Germinal center (tissue), 1 donor: Measurements from ENCODE around the gene RPE65.
"Not testable (repeated sequence)": the region's sequence is repeated elsewhere in the genome, so short reads cannot be mapped to it uniquely, and the experiment has no call there.

Source experiments
- DNase-seq: peaks from one replicate; pipeline ENCODE4 v3.0.0; 2012; ENCODE audit warnings: mixed read lengths, low spot score

RPE65 gene

DNA sequence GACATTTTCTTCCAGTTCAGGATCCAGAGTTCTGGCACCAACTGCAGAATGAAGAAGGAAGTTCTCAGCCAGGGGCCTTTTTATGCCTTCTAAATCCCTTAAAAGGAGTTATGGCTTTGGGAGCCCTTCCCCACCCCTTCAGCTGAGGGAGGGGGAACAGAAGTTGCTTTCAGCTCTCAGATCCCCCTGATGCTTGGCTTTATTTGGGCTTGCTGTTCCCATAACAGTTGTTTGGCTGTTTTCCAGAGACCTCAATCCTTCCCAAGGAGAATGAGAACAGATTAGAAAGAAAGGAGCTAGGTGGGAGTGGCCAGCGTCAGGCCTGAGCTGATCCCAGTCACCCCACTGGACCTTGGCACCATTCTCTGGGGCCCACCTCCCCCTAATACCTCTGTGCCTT, at the start of gene RPE65:
Gene RPE65, minus strand, starts transcription at position 54 of the 400 bp plus-strand sequence. Its CDS starts 49 bp downstream, at position 5.
- DNase-seq = no peak

DNA sequence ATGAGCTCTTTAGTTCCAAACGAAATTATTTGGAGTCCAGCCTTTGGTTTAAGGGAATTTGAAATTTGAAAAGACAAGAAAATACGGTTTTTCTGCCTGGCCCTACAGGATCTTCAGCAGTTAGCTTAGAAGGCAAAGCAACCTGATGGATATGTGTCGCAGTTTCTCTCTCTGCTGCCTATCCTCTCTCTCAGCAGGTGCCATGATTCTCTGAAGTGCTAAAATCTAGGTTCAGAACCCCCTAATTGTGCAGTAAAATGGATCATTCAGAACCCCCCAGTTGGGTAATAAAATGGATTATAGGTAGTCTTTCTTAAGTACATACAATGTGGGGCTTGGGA, 47.6 kb upstream of the RPE65 start:
- no peak for DNase-seq

DNA sequence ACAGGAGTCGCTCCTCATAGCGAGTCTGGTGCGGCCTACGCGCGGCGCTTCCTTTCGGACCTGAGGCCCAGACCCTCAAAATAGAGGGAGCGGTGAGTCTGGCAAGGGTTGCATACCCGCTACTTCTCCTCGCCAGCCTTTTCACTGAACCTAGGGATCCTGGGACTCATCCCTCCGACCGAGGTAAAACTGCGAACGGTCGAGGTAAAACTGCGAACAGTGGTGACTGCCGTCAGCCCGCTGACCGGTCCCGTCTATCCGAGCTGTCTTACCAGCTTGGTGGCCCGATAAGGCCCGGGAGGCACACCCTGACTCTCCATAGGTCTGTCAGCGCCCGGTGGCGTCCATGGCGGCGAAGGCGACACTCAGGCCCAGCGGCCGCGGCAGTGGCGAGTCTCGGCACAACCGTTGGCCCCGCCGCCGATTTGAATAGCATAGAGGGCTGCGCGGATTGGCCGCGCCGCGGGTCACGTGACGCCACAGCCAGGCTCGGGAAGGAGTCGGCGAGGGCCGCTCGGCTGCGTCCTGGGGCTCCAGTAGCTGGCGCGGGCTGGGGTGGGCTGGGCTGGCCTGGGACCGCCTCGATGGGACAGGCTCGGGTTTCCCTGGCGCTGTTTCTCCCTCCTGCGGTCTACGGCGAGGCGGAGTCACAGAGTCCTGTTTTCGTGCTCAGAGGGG, 47.1 kb upstream of the RPE65 start, which contains the start of gene DEPDC1:
Gene DEPDC1, minus strand, starts transcription at position 403 of the 678 bp plus-strand sequence. Its CDS starts 83 bp downstream, at position 320.
- peak; percentile 94 for DNase-seq

DNA sequence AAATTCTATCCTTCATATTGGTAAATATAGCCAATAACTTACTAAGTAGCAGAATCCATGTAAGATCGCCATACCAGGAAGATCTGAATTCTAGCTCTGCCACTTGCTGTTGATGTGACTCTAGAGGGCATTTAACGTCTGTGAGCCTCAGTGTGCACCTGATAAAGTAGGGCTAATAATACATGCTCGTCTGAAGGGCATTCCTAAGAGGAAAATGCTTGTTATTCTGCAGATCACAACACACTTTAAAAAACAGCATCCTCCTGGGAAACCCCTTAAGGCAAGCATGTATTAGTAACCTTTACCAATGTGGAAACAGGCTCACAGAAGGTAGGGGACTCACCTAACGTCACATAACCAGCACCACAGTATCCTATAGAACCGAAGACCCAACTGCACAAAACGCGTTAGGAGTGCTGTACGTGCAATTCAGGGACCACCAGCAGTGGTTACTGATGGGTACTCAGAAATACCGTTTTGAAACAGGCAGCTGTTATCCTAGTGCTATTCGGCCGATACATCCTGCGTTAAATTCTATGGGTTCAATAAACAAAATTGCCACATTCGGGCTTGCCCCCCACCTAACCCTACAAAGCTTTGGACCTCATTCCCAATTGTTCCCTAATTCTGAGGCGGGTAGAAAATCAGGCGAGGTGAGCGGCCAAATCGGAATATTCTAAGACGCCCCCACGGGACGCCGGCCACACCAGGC, 46.4 kb upstream of the RPE65 start:
- DNase-seq = peak; percentile 5

DNA sequence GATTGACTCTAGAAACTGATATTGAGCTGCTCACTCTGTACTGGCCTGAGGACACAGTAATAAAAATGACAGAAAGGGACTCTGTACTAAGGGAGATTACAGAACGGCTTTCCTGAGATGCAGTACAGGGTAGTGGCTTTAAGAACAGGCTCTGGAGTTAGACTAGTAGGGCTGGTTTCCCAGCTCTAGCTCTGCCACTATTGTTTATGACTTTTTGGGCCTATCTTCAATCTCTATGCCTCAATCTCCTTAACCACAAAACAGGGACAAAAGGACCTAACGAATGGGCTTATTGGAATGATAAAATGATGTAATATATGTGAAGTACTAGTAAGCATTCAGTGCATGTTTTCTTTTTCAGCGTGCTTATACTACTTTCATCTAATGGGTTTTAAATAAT, 45.8 kb upstream of the RPE65 start:
- no peak for DNase-seq

DNA sequence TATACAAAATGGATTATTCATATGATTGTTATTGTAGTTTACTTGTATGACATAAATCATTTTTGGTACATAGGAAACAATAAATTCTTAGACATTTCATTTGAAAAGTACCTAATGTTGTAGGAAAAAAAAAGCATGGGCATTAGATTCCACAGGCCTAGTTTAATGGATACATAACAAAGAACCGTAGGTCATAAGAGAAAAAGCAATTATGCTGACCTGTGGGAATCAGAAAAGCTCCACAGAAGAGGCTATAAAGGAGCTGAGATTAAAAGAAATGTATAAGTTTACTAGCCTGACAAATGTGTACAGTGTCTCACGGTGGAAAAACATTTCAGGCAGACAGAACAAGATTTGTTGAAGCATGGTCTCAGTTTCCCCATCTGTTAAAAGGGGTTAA, 43.4 kb upstream of the RPE65 start:
- no peak for DNase-seq

DNA sequence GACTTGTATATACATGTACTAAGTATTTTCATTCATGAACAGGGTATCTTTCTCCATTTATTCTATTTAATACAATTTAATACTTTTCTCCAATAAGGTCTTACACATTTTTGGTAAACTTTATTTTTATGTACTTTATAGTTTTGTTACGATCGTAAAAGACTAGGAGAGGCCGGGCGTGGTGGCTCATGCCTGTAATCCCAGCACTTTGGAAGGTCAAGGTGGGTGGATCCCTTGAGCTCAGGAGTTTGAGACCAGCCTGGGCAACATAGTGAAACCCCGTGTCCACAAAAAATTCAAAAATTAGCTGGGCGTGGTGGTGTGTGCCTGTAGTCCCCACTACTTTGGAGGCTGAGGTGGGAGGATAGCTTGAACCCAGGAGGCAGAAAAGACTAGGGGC, 42.5 kb upstream of the RPE65 start:
- not testable (repeated sequence) for DNase-seq

DNA sequence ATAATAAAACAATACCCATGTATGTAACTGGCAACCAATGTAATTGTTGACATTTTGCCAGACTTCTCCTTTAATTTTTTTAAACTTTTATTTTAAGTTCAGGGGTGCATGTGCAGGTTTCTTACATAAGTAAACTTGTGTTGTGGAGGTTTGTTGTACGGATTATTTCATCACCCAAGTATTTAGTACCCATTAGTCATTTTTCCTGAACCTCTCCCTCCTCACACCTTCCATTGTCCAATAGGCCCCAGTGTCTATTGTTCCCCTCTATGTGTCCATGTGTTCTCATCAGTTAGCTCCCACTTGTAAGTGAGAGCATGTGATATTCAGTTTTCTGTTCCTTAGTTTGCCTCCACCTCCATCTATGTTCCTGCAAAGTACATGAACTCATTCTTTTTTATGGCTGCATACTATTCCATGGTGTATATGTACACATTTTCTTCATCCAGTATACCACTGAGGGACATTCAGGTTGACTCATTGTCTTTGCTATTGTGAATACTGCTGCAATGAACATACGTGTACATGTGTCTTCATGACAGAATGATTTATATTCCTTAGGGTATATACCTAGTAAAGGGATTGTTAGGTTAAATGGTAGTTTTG, 40.4 kb upstream of the RPE65 start:
- DNase-seq = no peak

DNA sequence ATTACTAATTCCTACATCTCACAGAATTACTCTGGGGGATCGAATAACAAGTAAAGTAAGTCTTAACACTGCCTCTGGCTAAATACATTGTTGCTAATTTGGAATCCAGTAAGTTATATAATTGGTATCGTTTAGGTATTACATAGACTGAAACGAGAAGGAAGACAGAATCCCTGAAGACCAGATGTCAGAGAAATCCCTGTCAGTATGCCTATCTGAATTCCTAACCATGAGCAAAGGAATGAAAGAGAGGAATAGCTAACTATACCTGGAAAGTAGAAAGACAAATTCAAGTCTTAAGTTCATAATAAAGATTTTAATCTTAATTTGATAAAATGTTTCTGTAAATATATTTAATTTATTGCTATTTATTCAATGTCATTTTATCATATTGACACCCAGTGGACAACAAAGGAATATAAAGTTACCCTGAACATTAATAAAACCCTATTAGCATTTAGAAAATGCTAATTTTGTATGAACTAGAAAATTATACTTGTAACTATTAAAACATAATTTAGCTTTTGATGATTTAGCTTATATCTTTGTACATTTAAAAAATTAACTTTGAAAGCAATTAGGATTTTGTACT, 35.8 kb upstream of the RPE65 start:
- DNase-seq = no peak

DNA sequence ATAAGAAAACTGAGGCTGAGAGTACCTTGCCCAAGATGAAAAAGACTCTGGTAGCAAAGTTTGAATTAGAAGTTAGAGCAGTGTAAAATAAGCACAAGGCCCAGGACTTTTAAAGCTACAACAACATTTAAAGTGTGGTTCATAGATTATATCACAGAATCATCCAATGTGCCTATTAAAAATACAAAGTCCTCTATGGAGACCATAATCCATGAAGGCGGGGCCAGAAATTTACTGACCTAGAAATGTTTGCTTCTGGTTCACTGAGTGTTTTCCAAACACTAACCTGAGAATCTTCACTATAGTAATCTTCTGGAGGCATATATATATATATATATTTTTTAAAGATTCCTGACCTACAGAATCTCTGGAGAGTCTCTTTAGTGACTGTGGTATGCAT, 34.9 kb upstream of the RPE65 start:
- DNase-seq = no peak

DNA sequence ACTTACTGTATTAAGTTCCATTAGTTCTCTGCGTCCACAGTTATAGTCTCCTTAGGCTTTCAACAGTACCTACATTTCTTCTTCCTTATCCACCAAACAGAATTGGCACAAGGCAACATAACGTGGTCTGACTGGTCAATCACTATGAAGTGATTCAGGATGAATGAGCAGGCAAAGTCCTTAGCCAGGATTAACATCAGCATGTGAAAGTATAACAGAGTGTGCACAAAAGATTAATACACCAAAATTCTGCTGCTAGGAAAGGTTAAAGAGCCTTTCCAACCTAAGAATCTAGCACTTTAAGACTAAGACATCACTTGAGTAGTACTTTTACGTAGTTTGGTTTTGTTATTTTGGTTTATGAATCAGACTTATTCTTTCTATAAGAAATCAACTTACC, 31.3 kb upstream of the RPE65 start:
- no peak for DNase-seq

DNA sequence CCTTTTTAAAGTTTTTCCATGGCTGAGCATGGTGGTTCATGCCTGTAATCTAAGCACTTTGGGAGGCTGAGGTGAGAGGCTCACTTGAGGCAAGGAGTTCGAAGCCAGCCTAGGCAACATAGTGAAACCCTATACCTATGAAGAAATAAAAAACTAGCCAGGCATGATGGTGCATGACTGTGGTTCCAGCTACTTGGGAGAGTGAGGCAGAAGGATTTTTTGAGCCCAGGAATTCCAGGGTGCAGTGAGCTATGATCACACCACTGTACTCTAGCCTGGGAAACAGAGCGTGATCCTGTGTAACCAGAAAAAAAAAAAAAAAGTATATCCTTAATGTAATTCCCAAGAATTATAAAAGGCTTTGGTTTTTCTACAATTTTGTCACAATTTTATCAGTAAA, 29.7 kb upstream of the RPE65 start:
- DNase-seq = no peak

DNA sequence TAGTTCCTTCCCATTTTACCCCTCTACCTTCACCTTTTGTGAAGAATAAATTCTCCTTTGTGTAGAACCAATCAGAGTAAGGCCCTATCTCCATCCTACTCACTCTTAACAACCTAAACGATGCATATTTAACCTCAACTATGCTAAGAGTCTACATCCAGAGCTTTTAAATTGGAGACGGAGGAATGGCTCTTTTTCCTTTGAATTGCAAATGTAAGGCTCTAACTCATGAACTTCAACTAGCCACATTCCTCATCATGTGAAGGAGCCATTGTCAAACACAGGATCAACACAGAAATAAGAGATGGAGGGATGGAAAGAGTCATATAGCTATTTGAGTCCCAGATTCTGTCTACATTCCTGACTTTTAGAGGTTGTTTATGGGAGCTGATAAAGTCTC, 28.9 kb upstream of the RPE65 start:
- DNase-seq = no peak

DNA sequence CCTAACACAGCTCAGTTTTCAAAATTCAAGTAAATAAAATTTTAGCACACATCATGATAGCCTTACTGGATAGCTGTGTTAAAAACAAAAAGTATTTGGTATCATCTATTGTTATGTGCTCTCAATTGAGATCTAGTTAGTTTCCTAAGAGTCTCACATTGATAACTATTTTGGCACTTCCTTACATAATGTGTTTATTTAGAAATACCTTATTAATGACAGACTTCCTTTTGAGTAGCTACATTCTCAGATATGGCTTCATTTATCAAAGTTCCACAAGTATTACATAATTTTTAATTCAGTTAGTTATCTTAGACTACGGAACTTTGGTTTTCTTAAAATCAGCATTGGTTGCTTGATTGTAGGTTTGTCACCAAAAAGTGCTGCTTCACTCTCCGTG, 26.9 kb upstream of the RPE65 start:
- DNase-seq = not testable (repeated sequence)

DNA sequence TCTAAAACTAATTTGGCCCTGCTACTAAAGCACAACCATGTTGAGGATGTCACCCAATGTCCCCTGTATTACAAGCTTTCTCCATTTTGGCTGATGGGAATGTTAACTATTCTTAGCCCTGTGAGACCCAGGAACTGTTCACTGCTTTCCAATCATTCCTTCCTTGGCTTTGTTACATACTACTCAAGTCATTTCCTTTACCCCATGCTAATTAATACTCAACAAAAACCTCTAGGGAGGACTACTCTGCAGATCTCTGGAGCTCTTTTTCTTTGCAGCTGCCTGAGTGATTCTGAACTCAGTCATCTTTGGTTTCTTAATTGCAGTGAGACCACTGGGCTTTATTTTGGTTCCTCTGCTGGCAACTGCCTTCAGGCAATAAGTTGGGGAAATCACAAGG, 23.3 kb upstream of the RPE65 start:
- DNase-seq = no peak

DNA sequence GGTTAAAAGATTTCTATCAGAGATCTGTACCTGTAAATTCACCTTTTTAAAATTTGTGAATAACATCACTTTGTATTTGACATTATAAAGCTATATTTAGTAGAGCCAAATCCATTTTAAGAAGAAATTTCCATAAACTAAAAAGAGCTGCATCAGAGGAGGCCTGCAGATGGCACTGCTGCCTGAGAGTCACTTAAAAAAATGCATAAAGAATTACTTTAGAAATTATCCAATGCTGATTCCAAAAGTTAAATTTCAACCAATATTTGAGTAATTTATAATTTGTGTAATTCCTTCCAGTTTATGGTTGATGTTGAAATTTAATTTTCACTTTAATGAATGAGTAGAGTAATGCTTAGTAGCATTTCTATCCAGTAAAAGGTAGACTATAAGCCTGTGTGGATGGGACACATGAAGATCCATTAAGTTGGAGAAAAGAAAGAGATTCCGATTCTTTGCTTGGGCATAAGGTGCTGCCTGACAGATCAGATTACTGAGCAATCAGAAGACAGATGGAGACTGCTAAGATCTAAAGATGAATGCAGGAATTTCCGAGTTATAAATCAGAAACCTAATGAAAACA, 20.7 kb upstream of the RPE65 start:
- DNase-seq = no peak

DNA sequence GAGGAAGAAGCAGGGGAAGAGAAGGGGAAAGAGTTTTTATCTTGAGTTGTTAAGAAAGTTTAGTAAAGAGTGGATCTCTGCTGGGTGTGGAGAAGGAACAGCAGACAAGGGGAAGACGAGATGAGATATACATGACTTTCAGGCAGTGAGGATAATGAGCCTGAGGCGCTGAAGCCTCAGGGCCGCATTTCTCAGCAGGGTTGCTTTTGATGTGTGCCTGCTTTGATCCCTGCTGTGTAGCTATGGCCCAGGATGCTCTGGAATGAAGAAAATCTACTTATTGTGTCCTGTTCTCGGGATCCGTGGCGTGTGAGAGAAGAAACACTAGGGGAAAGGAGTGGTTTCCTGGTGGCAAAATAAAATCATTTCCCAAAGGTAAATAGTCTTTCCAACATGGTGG, 15.1 kb upstream of the RPE65 start:
- DNase-seq = no peak

DNA sequence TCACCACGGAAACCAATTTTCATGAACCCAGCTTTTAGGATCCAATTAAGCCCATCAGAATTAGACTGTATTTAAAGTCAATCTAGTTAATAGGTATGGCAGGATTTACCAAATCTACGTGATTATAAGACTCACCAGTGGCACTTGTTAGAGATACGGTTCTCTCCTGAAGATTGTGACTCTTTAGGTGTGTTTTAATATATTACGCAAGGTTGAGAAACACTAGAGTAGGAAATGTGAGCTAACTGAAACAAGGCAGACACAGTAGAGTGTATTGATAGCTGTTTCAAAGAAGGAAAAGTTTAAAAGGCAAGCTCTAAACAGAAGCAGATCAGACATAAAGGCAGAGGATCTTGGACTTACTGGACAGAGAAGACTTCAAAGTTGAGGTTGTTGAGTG, 11.2 kb upstream of the RPE65 start:
- no peak for DNase-seq

DNA sequence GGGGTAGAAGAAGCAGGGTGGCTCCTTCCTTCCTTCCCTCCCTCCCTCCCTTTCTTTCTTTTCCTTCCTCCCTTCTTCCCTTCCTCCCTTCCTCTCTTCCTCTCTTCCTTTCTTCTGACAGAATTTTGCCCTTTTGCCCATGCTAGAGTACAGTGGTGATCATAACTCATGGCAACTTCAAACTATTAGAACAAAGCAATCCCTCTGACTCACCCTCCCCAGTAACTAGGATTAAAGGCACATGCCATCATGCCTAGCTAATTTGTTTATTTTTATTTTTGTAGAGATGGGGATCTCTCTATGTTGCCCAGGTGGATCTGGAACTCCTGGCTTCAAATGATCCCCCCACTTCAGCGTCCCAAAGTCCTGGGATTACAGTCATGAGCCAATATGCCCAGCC, 10.0 kb upstream of the RPE65 start:
- no peak for DNase-seq

DNA sequence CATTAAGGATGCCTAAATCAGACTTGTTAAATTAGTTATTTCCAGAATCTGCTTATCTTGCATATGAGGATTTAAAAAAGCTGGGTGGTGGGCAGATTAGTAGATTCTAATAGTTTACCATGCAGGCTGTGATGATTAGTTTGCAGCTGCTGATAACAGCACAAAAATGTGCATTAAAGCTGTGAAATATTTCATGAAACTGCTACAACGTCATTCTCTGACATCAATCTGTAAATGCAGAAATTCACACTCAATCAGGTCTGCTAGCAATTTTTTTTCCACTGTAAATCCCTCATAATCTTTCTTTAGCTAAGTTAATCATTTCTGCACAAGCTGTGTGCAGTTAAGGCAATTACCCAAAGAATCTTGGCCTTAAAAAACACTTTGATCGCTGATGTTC, 9.3 kb upstream of the RPE65 start:
- DNase-seq = no peak

DNA sequence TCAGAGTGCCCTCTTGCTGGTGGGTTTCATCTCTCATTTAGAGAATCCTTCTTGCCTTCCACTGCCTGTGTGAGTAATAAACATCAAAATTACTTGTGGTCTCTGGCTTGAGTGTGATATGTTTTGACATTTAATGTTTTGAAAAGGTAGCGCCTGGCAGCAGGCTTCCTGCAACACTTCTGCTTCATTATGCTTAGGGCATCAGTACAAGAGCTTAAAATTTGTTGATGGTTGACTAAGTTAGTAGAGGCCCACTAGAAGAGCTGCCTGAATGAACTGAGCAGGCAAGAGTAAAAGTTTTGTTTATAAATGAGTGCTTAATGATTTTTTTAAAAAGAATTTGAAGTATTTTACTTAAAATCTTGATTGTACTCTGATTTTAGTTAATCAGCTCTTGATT, 6.4 kb upstream of the RPE65 start:
- DNase-seq = no peak

DNA sequence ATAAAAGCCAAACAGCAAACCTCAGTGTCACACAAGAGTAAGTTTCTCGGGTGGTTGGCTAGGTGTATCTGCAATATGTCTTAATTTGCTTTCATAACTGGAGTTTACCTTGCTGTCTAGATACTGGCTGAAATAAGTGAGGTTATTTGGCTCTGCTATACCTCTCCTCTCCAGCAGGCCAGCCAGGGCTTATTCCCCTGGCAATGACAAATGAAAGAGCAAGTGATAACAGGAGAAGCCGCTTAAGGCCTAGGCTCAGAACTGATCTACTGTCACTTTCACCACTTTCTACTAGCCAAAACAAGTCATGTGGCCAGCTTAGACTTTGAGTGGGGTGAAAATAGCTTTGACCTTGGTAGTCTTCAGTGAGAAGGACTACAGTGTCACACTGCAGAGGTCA, 4.8 kb upstream of the RPE65 start:
- no peak for DNase-seq
